Measurements from ENCODE around the gene SIK3.
"Not testable (repeated sequence)": the region's sequence is repeated elsewhere in the genome, so short reads cannot be mapped to it uniquely, and the experiment has no call there.

Gene SIK3

DNA sequence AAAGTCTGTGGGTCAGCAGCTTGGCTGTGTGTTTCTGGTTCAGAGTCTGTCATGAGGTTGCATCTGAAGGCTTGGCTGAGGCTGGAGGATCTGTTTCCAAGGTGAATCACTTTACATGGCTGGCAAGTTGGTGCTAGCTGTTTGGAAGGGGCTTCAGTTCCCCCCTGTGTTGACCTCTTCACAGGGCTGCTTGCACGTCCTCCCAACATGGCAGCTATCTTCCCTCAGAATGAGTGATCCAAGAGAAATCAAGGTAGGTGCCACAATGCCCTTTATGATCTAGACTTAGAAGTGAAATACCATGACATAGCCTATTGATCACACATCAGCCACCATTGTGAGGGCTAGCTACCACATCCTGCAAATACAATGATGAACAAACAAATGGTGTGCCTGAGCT is 285.1 kb downstream of the SIK3 start:
- no peak for DNase-seq

DNA sequence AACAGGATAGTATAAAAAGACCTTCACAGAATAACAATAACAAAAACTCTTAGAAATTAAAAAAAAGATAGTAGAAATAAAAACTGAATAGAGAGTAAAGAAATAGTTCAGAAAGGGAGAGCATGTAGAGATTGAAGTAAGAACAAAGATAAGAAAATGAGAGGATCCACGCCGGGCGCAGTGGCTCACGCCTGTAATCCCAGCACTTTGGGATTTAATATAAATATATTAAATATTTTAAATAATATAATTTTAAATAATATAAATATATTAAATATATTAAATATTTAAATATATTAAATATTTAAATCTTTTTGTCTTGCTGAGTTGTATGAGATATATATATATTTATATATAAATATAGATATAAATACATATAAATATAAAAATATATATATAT is 286.1 kb downstream of the SIK3 start:
- DNase-seq = no peak

DNA sequence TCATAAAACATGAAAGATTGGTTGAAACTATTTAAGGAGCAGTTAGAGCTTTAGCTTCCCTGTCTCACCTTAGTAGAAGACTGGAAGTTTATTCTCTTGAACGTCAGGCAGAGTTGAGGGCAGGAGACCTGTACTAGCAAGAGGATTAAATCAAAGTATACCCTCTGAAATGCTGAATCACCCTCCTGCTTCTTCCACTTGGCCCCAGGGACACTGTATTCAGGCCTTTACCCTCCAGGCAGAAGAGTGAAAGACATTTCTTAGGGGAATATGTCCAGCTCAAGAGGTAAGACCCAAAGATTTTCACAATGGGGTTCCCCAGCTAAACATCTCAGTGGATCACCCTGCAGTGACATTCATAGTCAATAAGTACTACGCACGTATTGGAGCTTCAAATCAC is 287.0 kb downstream of the SIK3 start:
- no peak for DNase-seq

DNA sequence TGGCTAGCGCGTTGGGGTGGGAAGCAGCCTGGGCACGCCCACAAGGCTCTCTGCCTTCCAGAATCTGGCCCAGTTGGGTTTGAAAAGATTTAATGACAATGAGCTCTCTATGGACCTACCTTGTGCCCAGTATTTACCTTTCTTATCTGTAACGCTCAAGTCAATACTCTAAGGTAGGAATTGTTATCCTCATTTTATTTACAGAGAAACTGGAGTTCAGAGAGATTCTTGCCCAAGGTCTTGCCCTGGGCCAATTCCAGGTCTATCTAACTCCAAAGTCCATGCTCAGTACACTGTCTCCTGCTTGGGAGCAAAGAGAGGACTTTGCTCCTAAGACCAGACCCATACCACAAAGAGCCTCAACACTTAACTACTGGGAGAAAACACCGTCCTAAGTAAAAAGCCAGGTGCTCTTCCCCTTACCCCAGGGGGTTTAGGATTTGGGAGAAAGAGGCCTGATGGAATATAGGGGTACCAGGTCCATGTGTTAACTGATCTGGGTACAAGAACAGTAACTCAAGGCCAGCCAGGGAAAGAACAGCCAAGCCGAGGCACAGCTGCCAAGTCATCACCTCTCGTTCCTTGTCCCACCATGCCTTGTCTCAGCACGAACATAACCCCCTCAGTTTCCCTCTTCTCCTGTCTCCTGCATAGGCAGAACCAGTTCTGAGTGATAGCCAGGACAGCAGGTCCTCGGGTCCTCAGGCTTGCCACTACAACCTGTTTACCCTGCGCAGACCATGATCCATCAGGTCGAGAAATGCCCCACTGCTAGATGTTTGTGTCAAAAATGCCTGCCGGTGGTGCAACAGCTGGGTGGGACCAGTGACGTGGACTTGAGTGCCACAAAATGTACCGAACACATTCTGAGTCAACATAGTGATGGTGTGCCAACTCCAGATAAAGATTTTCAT is 289.7 kb downstream of the SIK3 start:
- DNase-seq = no peak

DNA sequence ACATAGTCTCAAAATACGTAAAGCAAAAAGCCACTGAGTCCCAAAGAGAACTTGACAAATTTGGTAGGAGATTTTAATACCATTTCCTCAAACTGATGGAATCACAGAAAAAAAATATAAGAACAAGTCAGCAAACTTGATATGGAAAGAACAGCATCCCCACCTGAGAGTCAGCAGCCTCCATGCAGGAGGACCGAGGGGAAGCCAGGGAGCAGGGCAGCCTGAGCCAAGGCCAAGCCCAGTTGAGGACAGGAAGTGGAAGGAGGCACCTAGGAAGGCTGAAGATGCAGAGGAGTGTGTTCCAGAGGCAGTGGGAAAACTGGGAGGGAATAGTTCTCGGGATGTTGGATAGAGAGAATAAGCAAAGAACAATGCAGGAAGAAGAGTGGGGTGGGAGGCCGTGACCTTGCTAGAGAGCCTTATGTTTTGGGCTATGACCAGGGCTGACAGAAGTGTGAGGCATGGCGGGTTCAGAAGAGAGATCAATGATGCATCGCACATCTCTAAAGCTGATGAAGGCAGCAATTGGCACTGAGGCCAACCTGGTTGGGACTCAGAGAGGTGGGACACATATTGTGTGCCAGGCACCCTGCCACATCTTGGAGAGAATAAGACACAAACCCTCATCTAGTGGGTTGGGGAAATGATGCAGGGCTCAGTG is 290.5 kb downstream of the SIK3 start:
- no peak for DNase-seq

DNA sequence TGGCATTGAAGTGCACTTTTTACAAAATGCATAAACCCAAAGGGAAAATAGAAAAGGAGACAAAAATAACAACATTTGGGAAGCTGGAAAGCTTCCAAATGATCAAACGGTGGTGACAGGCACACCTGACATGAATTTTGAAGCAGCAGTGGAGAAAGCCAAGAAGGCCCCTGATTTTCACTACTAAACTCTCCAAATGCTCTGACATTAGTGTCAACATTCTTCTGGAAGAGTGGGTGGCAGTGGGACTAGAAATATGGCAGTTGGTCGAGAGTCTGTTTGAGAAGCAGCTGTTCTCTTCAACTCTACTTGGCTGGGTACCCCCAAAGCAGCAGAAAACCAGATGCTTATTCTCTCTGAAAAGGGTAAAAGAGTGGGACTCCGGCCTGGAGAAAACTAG is 294.2 kb downstream of the SIK3 start:
- DNase-seq = no peak

DNA sequence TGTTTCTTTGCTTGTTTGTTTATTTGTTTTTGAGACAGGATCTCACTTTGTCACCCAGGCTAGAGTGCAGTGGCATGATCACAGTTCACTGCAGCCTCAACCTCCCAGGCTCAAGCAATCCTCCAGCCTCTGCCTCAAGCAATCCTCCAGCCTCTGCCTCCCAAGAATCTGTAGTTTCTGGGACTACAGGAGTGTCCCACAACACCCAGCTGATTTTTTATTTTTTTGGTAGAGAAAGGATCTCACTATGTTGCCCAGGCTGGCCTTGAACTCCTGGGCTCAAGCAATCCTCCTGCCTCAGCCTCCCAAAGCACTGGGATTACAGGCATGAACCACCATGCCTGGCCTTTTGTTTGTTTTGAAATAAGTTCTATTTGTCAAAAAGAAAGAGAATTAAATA is 296.6 kb downstream of the SIK3 start:
- not testable (repeated sequence) for DNase-seq

DNA sequence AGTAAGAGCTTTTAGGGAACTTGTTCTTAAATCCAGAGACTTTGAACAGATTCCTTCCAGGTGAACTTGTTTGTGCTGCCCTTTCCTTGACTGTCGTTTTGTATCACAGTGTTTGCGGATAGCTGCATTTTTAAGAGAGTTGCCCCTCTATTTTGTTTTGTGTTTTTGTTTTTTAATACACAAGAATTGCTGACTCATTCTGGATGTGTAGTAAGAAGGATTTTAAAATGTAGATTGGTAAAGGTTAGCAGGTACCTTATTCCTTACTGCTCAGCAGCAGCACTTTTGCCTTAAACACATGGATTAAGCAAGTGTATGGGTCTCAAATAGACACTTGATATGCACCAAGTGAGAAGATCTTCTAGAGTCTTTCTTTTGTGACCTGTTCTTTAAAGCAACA is 297.6 kb downstream of the SIK3 start:
- no peak for DNase-seq

DNA sequence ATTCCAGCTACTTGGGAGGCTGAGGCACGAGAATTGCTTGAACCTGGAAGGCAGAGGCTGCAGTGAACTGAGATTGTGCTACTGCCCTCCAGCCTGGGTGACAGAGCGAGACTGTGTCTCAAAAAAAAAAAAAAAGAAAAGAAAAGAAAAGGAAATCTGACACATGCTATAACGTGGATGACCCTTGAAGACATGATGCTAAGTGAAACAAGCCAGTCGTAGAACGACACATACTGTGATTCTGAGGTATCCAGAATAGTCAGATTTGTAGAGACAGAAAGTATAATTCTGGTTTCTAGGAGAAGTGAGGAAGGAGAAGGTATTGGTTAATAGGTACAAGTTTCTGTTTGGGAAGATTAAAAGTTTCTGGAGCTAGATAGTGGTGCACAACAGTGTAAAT is 299.9 kb downstream of the SIK3 start:
- no peak for DNase-seq

DNA sequence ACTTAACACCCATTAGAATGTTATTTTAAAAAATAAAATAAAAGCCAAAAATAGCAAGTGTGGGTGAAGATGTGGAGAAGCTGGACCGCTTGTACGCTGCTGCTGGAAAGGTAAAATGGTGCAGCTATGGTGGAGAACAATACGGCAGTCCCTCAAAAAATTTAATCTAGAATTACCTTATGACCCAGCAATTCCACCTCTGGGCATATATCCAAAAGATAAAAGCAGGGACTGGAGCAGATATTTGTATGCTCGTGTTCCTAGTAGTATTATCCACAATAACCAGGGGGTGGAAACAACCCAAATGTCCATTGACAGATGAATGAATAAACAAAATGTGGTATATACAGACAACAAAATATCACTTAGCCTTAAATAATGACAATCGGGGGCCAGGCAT is 300.4 kb downstream of the SIK3 start:
- no peak for DNase-seq

DNA sequence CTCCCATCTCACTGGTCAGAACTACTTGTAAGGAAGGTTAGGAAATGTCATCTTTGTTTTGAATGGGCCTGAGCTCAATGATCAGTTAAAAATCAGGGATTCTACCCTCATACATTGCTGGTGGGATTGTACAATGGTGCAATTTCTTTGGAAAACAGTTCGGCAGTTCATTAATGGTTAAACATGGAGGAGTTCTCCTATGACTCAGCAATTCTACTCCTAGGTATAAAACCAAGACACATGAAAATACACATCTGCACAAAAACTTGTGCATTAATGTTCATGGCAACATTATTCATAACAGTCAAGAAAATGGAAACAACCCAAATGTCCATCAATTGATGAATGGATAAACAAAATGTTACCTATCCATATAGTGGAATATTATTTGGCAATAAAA is 301.7 kb downstream of the SIK3 start:
- no peak for DNase-seq

DNA sequence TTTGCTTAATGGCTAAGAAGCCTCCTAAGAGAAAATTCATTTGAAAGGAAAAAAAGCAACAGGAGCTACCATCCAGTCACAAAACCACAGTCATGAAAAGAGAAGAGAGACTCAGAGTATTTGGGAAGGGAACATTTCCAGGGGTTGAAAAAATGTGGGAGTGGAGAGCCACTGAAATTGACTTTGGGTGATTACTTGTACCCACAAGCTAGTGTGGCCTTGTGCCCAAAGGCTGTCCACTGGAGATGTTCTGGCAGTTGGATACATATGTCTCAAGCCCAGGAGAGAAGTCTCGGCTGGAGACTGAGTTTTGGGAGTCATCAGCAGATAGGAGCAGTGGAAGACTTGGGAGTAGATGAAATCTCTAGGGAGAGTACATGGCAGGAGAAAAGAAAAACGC is 303.4 kb downstream of the SIK3 start:
- DNase-seq = no peak

DNA sequence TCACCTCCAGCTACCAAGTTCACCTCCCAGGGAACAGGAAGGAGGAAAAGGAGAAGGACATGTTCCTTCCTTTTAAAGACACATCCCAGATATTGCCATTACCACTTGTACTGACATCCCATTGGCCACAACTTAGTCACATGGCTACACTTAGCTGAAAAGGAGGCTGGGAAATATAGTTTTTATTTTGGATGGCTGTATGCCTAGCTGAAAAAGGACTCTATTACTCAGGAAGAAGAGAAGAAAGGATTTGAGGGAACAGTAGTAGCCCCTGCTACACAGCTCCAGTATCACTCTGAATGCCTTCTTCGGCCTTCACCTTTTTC is 304.5 kb downstream of the SIK3 start:
- no peak for DNase-seq

Measured in activated CD4-positive, CD25-positive, alpha-beta regulatory T cell treated with anti-CD3 and anti-CD28 coated beads, Interleukin-2, amount 50 U/mL, for 72 hours (primary cell).